Endothelial cell of umbilical vein (primary cell): ENCODE results near the gene NUB1.

Source experiments
- EZH2 ChIP-seq: IDR thresholded peaks from 2 replicates; pipeline ENCODE4 v1.6.1; 2012; ENCODE audit warnings: borderline replicate concordance, low read depth, mild to moderate bottlenecking, moderate library complexity, low read length, inconsistent platforms; ENCODE audit not compliant: severe bottlenecking
- FOS ChIP-seq: IDR thresholded peaks from 2 replicates; pipeline ENCODE4 v1.6.1; 2011; ENCODE audit warnings: mild to moderate bottlenecking, low read length, moderate library complexity, borderline replicate concordance; ENCODE audit not compliant: insufficient read depth
- GATA2 ChIP-seq: IDR thresholded peaks from 2 replicates; pipeline ENCODE4 v1.7.0; 2011; ENCODE audit warnings: low read depth, mild to moderate bottlenecking, moderate library complexity, mixed read lengths, low read length; ENCODE audit not compliant: insufficient read length, insufficient read depth
- JUN ChIP-seq: IDR thresholded peaks from 2 replicates; pipeline ENCODE4 v1.6.1; 2011; ENCODE audit warnings: borderline replicate concordance, low read depth; ENCODE audit not compliant: insufficient read length, insufficient read depth
- MYC ChIP-seq: IDR thresholded peaks from one replicate; pipeline ENCODE4 v1.6.1; 2011; ENCODE audit warnings: mild to moderate bottlenecking, low read depth, low read length
- POLR2A ChIP-seq: IDR thresholded peaks from 2 replicates; pipeline ENCODE4 v1.6.1; 2012; ENCODE audit warnings: low read depth, mild to moderate bottlenecking, control low read depth, low read length
- POLR2AphosphoS5 ChIP-seq: IDR thresholded peaks from 2 replicates; pipeline ENCODE4 v1.6.1; 2012; ENCODE audit warnings: low read depth, mild to moderate bottlenecking, control low read depth, low read length, moderate library complexity; ENCODE audit not compliant: insufficient read depth
- TF ChIP-seq, protein P1 (sequence below), 2 donors: IDR thresholded peaks; 1 replicate in 1 of 2; 2 replicates in 1 of 2; pipeline ENCODE4 v1.5.1; 2011; ENCODE audit warnings: low read length in 2 of 2, mild to moderate bottlenecking in 2 of 2, moderate library complexity in 2 of 2, control low read depth in 1 of 2, inconsistent platforms in 1 of 2, low read depth in 1 of 2; ENCODE audit not compliant: insufficient read depth in 1 of 2; ENCODE audit errors: extremely low read depth in 1 of 2

DNA sequence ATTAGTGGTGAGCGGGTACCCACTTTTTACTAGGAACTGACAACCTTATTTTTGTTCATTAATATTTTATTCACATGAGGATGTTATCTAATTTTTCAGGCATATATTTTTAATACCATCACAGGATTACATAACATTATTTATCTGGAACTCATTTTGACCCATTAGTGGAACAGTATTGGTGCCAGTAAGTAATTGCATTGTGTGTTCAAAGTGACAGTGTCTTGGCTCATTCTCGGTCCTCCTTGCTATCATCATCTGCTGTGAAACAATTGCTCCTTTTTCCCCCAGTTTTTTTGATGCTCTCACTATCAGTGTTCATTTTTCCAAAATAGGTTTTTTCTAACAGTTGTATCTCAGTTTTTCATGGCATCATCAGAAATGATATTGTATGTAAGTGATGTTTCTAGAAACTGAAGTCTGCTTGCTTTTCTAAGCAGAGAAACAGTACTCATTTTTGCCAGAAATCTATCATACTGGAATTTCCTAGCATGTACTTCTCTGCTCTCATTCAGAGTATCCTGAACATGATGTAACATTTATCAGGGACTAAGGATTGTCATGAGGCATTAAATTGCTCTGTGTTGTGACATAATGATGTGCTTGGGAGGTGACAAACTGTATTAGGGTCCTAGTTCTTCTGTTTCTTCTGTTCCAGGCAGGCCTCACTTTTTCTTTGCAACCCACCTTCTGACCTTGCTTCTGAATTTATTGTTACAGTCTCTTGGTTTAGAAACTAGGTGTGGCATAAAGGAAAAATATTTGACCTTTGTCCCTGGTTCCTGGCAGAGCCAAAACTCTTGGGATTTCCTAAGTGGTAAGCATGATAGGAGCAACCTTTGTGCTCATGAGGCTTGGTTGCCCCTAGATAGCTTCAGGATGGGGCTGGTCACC lies 4.2 kb downstream of the NUB1 start:
- TF ChIP-seq, protein P1, sequence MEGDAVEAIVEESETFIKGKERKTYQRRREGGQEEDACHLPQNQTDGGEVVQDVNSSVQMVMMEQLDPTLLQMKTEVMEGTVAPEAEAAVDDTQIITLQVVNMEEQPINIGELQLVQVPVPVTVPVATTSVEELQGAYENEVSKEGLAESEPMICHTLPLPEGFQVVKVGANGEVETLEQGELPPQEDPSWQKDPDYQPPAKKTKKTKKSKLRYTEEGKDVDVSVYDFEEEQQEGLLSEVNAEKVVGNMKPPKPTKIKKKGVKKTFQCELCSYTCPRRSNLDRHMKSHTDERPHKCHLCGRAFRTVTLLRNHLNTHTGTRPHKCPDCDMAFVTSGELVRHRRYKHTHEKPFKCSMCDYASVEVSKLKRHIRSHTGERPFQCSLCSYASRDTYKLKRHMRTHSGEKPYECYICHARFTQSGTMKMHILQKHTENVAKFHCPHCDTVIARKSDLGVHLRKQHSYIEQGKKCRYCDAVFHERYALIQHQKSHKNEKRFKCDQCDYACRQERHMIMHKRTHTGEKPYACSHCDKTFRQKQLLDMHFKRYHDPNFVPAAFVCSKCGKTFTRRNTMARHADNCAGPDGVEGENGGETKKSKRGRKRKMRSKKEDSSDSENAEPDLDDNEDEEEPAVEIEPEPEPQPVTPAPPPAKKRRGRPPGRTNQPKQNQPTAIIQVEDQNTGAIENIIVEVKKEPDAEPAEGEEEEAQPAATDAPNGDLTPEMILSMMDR (IDR thresholded peaks at IDR 0.05; ENCODE audit: extremely low read depth in 1 of 2, insufficient read depth in 1 of 2, low read depth in 1 of 2, low read length in 2 of 2), result no peak
- TF ChIP-seq POLR2A (no peak), POLR2AphosphoS5 (no peak), EZH2 (no peak), MYC (no peak), FOS (no peak), JUN (no peak), GATA2 (no peak)
